ENCODE results near the gene RMND5A.
"Not testable (repeated sequence)": the region's sequence is repeated elsewhere in the genome, so short reads cannot be mapped to it uniquely, and the experiment has no call there.

GRCh38 chr2:86719263-86719636 lies 841 bp upstream of the RMND5A start:
- TF ChIP-seq CTCF (IDR thresholded peaks at IDR 0.05; ENCODE audit: insufficient read depth, low read length, poor library complexity, severe bottlenecking); EZH2phosphoT487 (conservative IDR thresholded peaks at IDR 0.05; ENCODE audit: low read length): not testable (repeated sequence)

All from SU-DHL-6 (cell line).